Kidney epithelial cell (primary cell): Measurements from ENCODE around the gene LMLN. TPM values are rescaled to one million over a fixed set of nuclear protein-coding genes. Genes with fewer than 3 reads are reported as not detected.
"Not testable (repeated sequence)": the region's sequence is repeated elsewhere in the genome, so short reads cannot be mapped to it uniquely, and the experiment has no call there.

Experiments used
- DNase-seq: peaks from one replicate; pipeline ENCODE4 v3.0.0-alpha.2; 2010; ENCODE audit warnings: low read depth
- H3K27me3 ChIP-seq: 2 replicates; pipeline ENCODE4 v1.6.0; 2011; ENCODE audit warnings: low read length; ENCODE audit not compliant: control insufficient read depth, insufficient read depth
- H3K36me3 ChIP-seq: 2 replicates; pipeline ENCODE4 v1.5.1; 2011; ENCODE audit warnings: low read length; ENCODE audit not compliant: control insufficient read depth, insufficient read depth
- H3K4me3 ChIP-seq: 2 replicates; pipeline ENCODE4 v1.5.1; 2011; ENCODE audit warnings: low read depth, mild to moderate bottlenecking, control low read depth, low read length
- total RNA-seq: library from RNA; depleted of rRNA; stranded (reverse); fragments of >200 nt; gene quantifications from 2 replicates; pipeline ENCODE4 v1.2.3, GENCODE V29; 2015
- TF ChIP-seq, protein P1 (sequence below): IDR thresholded peaks from 2 replicates; pipeline ENCODE4 v1.5.1; 2011; ENCODE audit warnings: mild to moderate bottlenecking, moderate library complexity, low read length, control low read depth, inconsistent platforms; ENCODE audit not compliant: insufficient read depth, poor library complexity, severe bottlenecking

The LMLN gene
- total RNA-seq, 1 donor from 2014 or later, result 5.9 TPM

GRCh38 chr3:197961582-197961945 is 1.5 kb downstream of the LMLN start:
- no peak overlapping the region for H3K4me3 ChIP-seq

DNA sequence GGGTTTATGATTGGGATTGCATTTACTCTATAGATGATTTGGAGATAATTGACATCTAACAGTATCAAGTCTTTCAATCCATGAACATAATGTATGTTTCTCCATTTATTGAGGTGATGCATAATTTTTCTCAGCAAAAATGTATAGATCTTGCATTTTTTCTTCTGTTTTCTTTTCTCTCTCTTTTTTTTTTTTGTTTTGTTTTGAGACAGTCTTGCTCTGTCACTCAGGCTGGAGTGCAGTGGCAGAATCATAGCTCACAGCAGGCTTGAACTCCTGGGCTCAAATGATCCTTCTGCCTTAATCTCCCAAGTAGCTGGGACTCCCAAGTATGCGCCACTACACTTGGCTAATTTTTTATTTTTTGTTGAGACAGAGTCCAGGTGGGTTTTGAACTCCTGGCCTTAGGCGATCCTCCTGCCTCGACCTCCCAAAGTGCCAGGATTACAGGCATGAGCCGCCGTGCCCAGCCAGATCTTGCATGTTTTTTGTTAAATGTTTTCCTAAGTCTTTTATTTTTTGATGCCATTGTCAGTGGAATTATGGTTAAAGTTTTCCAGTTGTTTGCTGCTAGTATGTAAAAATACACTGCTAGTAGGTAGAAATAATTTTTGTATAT is 3.1 kb downstream of the LMLN start:
- DNase-seq, result no peak
- no peak overlapping the region for H3K4me3 ChIP-seq
- TF ChIP-seq, protein P1, sequence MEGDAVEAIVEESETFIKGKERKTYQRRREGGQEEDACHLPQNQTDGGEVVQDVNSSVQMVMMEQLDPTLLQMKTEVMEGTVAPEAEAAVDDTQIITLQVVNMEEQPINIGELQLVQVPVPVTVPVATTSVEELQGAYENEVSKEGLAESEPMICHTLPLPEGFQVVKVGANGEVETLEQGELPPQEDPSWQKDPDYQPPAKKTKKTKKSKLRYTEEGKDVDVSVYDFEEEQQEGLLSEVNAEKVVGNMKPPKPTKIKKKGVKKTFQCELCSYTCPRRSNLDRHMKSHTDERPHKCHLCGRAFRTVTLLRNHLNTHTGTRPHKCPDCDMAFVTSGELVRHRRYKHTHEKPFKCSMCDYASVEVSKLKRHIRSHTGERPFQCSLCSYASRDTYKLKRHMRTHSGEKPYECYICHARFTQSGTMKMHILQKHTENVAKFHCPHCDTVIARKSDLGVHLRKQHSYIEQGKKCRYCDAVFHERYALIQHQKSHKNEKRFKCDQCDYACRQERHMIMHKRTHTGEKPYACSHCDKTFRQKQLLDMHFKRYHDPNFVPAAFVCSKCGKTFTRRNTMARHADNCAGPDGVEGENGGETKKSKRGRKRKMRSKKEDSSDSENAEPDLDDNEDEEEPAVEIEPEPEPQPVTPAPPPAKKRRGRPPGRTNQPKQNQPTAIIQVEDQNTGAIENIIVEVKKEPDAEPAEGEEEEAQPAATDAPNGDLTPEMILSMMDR, result no peak
- H3K27me3 ChIP-seq, result no peaks in the 10 kb centered on the region
- H3K36me3 ChIP-seq, result no peaks in the 10 kb centered on the region

More at GRCh38 chr3:197961582-197961945, 1.5 kb downstream of the LMLN start:
- no peaks in the 10 kb centered on the region for H3K36me3 ChIP-seq
- TF ChIP-seq, protein P1, result no peak
- no peak for DNase-seq
- no peaks in the 10 kb centered on the region for H3K27me3 ChIP-seq

DNA sequence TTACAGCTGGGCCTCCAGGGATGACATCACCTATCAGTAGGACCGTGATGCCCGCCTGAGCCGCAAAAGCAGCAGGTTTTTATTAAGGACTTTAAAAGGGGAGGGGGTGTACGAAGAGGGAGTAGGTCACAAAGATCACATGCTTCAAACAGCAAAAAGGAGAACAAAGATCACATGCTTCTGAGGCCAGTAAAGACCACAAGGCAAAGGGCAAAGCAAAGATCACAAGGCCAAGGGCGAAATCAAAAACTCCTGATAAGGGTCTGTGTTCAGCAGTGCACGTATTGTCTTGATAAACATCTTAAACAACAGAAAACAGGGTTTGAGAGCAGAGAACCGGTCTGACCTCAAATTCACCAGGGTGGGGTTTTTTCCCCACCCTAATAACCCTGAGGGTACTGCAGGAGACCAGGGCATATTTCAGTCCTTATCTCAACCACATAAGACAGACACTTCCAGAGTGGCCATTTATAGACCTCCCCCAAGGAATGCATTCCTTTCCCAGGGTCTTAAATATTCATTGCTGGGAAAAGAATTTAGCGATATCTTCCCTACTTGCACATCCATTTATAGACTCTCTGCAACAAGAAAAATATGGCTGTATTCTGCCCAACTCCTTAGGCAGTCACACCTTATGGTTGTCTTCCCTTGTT is 7.4 kb downstream of the LMLN start:
- not testable (repeated sequence) for H3K36me3 ChIP-seq, DNase-seq, H3K27me3 ChIP-seq, H3K4me3 ChIP-seq

GRCh38 chr3:197970588-197970987 is 10.6 kb downstream of the LMLN start:
- TF ChIP-seq, protein P1, result no peak
- DNase-seq, result no peak
- Histone ChIP-seq H3K4me3 (no peak overlapping the region), H3K27me3 (no peaks in the 10 kb centered on the region), H3K36me3 (no peaks in the 10 kb centered on the region)

DNA sequence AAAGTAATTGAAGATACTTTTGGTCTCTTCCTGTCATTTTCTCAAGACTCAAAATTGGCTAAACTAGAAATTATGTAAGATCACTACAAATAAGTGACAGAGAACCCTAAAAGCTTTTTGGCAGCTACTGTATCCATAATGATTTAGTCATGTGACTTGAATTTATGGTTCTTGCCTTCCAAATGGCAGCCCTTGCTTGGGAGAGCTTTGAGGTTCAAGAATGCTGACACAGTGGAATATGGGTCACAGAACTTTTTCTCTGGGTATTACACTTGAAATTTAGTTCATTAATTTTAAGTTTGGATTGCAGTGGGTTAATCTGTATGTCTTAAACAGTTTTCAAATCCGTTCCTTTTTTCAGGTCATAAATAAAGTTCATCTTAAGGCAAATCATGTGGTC is 14.0 kb downstream of the LMLN start:
- TF ChIP-seq, protein P1, result no peak
- Histone ChIP-seq H3K27me3 (no peaks in the 10 kb centered on the region), H3K36me3 (no peaks in the 10 kb centered on the region), H3K4me3 (no peak overlapping the region)
- DNase-seq, result no peak

GRCh38 chr3:197975311-197975710 is 15.3 kb downstream of the LMLN start:
- Histone ChIP-seq H3K27me3 (no peaks in the 10 kb centered on the region), H3K36me3 (no peaks in the 10 kb centered on the region), H3K4me3 (no peak overlapping the region)
- DNase-seq, result no peak
- TF ChIP-seq, protein P1, result no peak
